CD4-positive, CD25-positive, alpha-beta regulatory T cell (primary cell): ENCODE data around the gene KCNAB1. TPM values are rescaled to one million over a fixed set of nuclear protein-coding genes. Genes with fewer than 3 reads are reported as not detected.
"Not testable (repeated sequence)": the region's sequence is repeated elsewhere in the genome, so short reads cannot be mapped to it uniquely, and the experiment has no call there.

ENCODE experiments used
- ATAC-seq, 2 donors: fragments of 150-1000 bp; cut with Tn5 transposase; one replicate each; pipeline ENCODE4 v1.10.0; 2021; ENCODE audit warnings: low read depth in 2 of 2, moderate number of reproducible peaks in 2 of 2, moderate library complexity in 1 of 2
- DNase-seq, 3 donors: peaks; one replicate each; pipeline versions ENCODE4 v3.0.0 to v3.0.0-alpha.2; 2012 to 2022; ENCODE audit warnings: mixed read lengths in 1 of 3
- H3K27ac ChIP-seq: one replicate; pipeline ENCODE4 v1.7.0; 2013; ENCODE audit warnings: mild to moderate bottlenecking, low read length; ENCODE audit not compliant: insufficient read depth, poor library complexity, severe bottlenecking
- H3K27me3 ChIP-seq: one replicate; pipeline ENCODE4 v1.7.0; 2013; ENCODE audit warnings: low read length; ENCODE audit not compliant: control insufficient read depth, insufficient read depth
- H3K36me3 ChIP-seq: one replicate; pipeline ENCODE4 v1.7.0; 2013; ENCODE audit warnings: mild to moderate bottlenecking, low read length, moderate library complexity; ENCODE audit not compliant: control insufficient read depth, insufficient read depth
- H3K4me1 ChIP-seq: 2 replicates; pipeline ENCODE4 v1.7.0; 2013; ENCODE audit warnings: mild to moderate bottlenecking, low read length; ENCODE audit not compliant: insufficient read depth, control insufficient read depth, poor library complexity, severe bottlenecking
- H3K4me3 ChIP-seq: one replicate; pipeline ENCODE4 v1.7.0; 2013; ENCODE audit warnings: low read depth, mild to moderate bottlenecking, low read length, moderate library complexity
- H3K9me3 ChIP-seq, 2 experiments: 1 replicate in 1 of 2; 2 replicates in 1 of 2; pipeline ENCODE4 v1.7.0; 2013; ENCODE audit warnings: low read length in 2 of 2, mild to moderate bottlenecking in 1 of 2, moderate library complexity in 1 of 2; ENCODE audit not compliant: control insufficient read depth in 2 of 2
- H3K27ac Mint-ChIP-seq, 3 donors: one replicate each; pipeline ENCODE4 v1.8.0; 2020 to 2022; ENCODE audit warnings: mild to moderate bottlenecking in 3 of 3, mixed read lengths in 3 of 3, moderate library complexity in 2 of 3
- H3K27me3 Mint-ChIP-seq: one replicate; pipeline ENCODE4 v1.8.0; 2022; ENCODE audit warnings: mild to moderate bottlenecking, mixed read lengths
- H3K36me3 Mint-ChIP-seq: one replicate; pipeline ENCODE4 v1.8.0; 2020; ENCODE audit warnings: mixed read lengths
- H3K4me1 Mint-ChIP-seq, 4 donors: one replicate each; pipeline ENCODE4 v1.8.0; 2020 to 2022; ENCODE audit warnings: mixed read lengths in 4 of 4, mild to moderate bottlenecking in 1 of 4
- H3K4me3 Mint-ChIP-seq, 4 donors: one replicate each; pipeline ENCODE4 v1.8.0; 2020 to 2022; ENCODE audit warnings: mild to moderate bottlenecking in 4 of 4, mixed read lengths in 4 of 4, moderate library complexity in 3 of 4
- H3K9me3 Mint-ChIP-seq, 7 donors: one replicate each; pipeline ENCODE4 v1.8.0; 2020 to 2022; ENCODE audit warnings: mixed read lengths in 7 of 7, mild to moderate bottlenecking in 3 of 7, moderate library complexity in 2 of 7
- polyA plus RNA-seq, 4 donors: library from polyadenylated mRNA; unstranded; fragments of 300-500 nt; fragmentation: Illumina TruSeq; gene quantifications; one replicate each; pipeline ENCODE4 v1.2.3, GENCODE V29; 2021
- total RNA-seq: library from RNA; stranded (reverse); gene quantifications from one replicate; pipeline ENCODE4 v1.2.3, GENCODE V29; 2022

Gene KCNAB1
- total and polyA plus RNA-seq, 5 donors from 2014 or later, result 0.08 to 0.26 (median 0.17) TPM

DNA sequence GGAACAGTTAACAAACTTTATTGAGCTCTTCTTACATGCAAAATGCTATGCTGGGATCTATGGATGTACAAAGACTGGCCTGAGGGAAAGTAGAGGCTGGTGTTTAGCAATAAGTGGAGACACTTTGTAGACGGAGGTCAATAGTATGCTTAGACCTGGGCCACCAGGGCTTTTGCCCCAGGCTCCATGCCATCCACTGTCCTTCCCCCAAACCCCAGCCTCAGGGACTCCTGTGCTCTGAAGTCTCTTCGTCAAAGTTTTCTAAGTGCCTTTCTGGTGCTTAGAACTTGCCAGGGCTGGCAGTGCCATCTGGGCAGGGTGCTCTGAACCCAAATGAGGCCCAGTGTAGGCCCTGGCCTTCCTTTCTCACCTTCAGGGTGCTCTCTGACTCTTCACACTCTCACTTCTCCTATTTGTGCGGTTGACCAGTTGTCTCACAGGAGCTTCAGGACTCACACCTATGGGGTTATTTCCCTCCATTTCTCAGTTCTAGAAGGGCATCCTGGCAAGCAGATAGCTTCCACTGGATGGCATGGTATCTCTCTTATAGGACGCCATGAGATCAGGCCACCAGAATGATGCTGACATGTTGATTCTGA is 21.8 kb upstream of the KCNAB1 start:
- no peak overlapping the region for H3K27ac Mint-ChIP-seq
- no peaks in the 10 kb centered on the region for H3K4me1 Mint-ChIP-seq
- H3K27ac ChIP-seq, result no peak overlapping the region
- H3K4me1 ChIP-seq, result no peaks in the 10 kb centered on the region
- H3K36me3 Mint-ChIP-seq, result no peaks in the 10 kb centered on the region
- no peak overlapping the region for H3K4me3 ChIP-seq
- H3K4me3 Mint-ChIP-seq, result no peak overlapping the region
- H3K9me3 Mint-ChIP-seq, result peaks cover 0 to 2% (median 0%) of the 10 kb centered on the region in 7 donors
- DNase-seq (no peak), ATAC-seq (no peak)
- H3K27me3 Mint-ChIP-seq, result no peaks in the 10 kb centered on the region
- H3K27me3 ChIP-seq, result no peaks in the 10 kb centered on the region
- no peaks in the 10 kb centered on the region for H3K9me3 ChIP-seq
- H3K36me3 ChIP-seq, result no peaks in the 10 kb centered on the region

DNA sequence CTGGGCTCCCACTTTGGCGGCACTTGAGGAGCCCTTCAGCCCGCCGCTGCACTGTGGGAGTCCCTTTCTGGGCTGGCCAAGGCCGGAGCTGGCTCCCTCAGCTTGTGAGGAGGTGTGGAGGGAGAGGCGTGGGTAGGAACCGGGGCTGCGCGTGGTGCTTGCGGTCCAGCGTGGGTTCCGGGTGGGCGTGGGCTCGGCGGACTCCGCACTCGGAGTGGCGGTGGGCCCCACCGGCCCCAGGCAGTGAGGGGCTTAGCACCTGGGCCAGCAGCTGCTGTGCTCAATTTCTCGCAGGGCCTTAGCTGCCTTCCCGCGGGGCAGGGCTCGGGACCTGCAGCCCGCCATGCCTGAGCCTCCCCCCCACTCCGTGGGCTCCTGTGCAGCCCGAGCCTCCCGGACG is 21.0 kb upstream of the KCNAB1 start:
- H3K9me3 ChIP-seq, H3K27me3 Mint-ChIP-seq, H3K27ac Mint-ChIP-seq, H3K27ac ChIP-seq, DNase-seq, H3K27me3 ChIP-seq, H3K4me1 ChIP-seq, ATAC-seq, H3K4me3 ChIP-seq, H3K9me3 Mint-ChIP-seq, H3K36me3 Mint-ChIP-seq, H3K36me3 ChIP-seq, H3K4me1 Mint-ChIP-seq, H3K4me3 Mint-ChIP-seq: not testable (repeated sequence)

DNA sequence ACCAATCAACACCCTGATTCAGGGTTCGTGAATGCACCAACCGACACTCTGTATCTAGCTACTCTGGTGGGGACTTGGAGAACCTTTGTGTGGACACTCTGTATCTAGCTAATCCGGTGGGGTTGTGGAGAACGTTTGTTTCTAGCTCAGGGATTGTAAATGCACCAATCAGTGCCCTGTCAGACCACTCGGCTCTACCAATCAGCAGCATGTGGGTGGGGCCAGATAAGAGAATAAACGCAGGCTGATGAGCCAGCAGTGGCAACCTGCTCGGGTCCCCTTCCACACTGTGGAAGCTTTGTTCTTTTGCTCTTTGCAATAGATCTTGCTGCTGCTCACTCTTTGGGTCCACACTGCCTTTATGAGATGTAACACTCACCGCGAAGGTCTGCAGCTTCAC is 20.4 kb upstream of the KCNAB1 start:
- H3K4me1 Mint-ChIP-seq, H3K27ac ChIP-seq, H3K27ac Mint-ChIP-seq, H3K4me3 Mint-ChIP-seq, H3K36me3 Mint-ChIP-seq, H3K4me3 ChIP-seq, H3K27me3 ChIP-seq, H3K36me3 ChIP-seq, H3K27me3 Mint-ChIP-seq, DNase-seq, H3K4me1 ChIP-seq, ATAC-seq, H3K9me3 ChIP-seq, H3K9me3 Mint-ChIP-seq: not testable (repeated sequence)

DNA sequence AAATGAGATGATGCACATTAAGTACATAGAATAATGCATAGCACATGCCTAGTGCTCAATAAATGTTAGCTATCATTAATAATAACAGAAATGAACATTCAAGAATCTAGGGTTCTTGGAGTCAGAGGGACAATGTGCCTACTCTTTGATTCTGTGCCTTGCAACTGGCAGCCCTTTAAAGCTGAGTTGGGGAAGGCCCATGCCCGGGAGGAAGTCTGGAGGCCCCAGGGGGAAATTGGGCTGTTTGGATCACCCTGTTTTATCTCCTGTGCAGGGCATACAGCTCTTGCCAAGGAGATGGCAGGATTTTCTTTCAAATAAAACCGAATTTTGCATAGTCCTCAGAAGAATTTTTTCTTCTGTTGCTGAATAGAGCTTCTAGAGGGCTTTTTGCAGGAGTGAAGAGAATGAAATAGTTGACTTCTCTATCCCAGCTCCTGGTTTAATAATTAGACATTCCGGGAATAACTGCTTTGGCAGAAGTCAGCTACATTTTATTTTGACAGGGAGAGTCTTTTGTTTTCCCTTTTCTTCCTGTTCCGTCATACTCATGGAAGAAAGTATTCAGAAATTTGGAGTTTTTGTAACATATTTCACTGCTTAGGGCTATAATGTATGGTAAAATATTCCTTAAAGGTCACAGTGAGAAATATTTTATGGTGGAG is 18.0 kb upstream of the KCNAB1 start:
- no peak overlapping the region for H3K4me3 Mint-ChIP-seq
- DNase-seq (no peak), ATAC-seq (no peak)
- no peaks in the 10 kb centered on the region for H3K36me3 Mint-ChIP-seq
- no peaks in the 10 kb centered on the region for H3K4me1 ChIP-seq
- no peaks in the 10 kb centered on the region for H3K9me3 Mint-ChIP-seq
- no peaks in the 10 kb centered on the region for H3K4me1 Mint-ChIP-seq
- H3K36me3 ChIP-seq, result no peaks in the 10 kb centered on the region
- H3K27ac Mint-ChIP-seq, result no peak overlapping the region
- no peaks in the 10 kb centered on the region for H3K9me3 ChIP-seq
- no peaks in the 10 kb centered on the region for H3K27me3 ChIP-seq
- H3K4me3 ChIP-seq, result no peak overlapping the region
- no peaks in the 10 kb centered on the region for H3K27me3 Mint-ChIP-seq
- no peak overlapping the region for H3K27ac ChIP-seq

- H3K9me3 Mint-ChIP-seq, result no peaks in the 10 kb centered on the region
- no peaks in the 10 kb centered on the region for H3K9me3 ChIP-seq
- DNase-seq, result no peak
- H3K27ac Mint-ChIP-seq, result no peak overlapping the region
- H3K4me1 Mint-ChIP-seq, result no peaks in the 10 kb centered on the region
- no peak overlapping the region for H3K4me3 Mint-ChIP-seq
- no peaks in the 10 kb centered on the region for H3K27me3 Mint-ChIP-seq
- H3K27ac ChIP-seq, result no peak overlapping the region
- H3K36me3 Mint-ChIP-seq, result no peaks in the 10 kb centered on the region
- H3K36me3 ChIP-seq, result no peaks in the 10 kb centered on the region
- no peaks in the 10 kb centered on the region for H3K4me1 ChIP-seq
- no peaks in the 10 kb centered on the region for H3K27me3 ChIP-seq
- no peak overlapping the region for H3K4me3 ChIP-seq
- no peak for ATAC-seq
Observed at GRCh38 chr3:156106721-156107373, 13.5 kb upstream of the KCNAB1 start.

- no peak for ATAC-seq
Observed at GRCh38 chr3:156107504-156107903, 12.9 kb upstream of the KCNAB1 start.

GRCh38 chr3:156108616-156109015 is 11.8 kb upstream of the KCNAB1 start:
- Histone ChIP-seq H3K36me3 (no peaks in the 10 kb centered on the region), H3K4me1 (no peaks in the 10 kb centered on the region), H3K27me3 (no peaks in the 10 kb centered on the region), H3K9me3 (no peaks in the 10 kb centered on the region), H3K4me3 (no peak overlapping the region), H3K27ac (no peak overlapping the region)
- ATAC-seq (no peak), DNase-seq (no peak)
- Mint-ChIP-seq H3K36me3 (no peaks in the 10 kb centered on the region), H3K27ac (no peak overlapping the region), H3K27me3 (no peaks in the 10 kb centered on the region), H3K9me3 (no peaks in the 10 kb centered on the region), H3K4me1 (no peaks in the 10 kb centered on the region), H3K4me3 (no peak overlapping the region)

More at GRCh38 chr3:156107504-156107903, 12.9 kb upstream of the KCNAB1 start:
- Mint-ChIP-seq H3K4me1 (no peaks in the 10 kb centered on the region), H3K9me3 (no peaks in the 10 kb centered on the region), H3K27me3 (no peaks in the 10 kb centered on the region), H3K36me3 (no peaks in the 10 kb centered on the region), H3K27ac (no peak overlapping the region), H3K4me3 (no peak overlapping the region)
- H3K4me1 ChIP-seq, result no peaks in the 10 kb centered on the region
- H3K4me3 ChIP-seq, result no peak overlapping the region
- H3K9me3 ChIP-seq, result no peaks in the 10 kb centered on the region
- no peaks in the 10 kb centered on the region for H3K36me3 ChIP-seq
- no peak for DNase-seq
- H3K27ac ChIP-seq, result no peak overlapping the region
- no peaks in the 10 kb centered on the region for H3K27me3 ChIP-seq

DNA sequence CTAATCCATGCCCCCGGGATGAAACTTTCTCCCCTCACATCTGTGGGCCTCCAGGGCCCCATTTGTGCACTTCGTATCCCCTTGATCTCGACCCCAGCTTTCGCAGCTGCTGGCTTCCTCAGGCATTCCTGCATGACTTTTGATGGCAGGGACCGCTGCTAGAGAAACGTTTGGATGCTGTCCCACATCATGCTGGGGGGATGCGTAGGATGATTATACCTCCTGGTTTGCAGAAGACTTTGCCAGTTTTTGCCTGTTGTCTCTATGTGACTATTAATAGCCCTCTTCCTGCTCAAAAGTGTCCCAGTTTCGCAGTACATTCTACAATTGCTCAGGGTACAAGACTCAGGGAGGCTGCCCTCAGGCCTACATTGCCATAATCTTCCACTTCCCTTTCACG is 10.4 kb upstream of the KCNAB1 start:
- Histone ChIP-seq H3K27me3 (peaks cover 2% of the 10 kb centered on the region), H3K9me3 (no peaks in the 10 kb centered on the region), H3K4me1 (no peaks in the 10 kb centered on the region), H3K27ac (no peak overlapping the region), H3K4me3 (no peak overlapping the region), H3K36me3 (no peaks in the 10 kb centered on the region)
- Mint-ChIP-seq H3K36me3 (no peaks in the 10 kb centered on the region), H3K4me3 (no peak overlapping the region), H3K4me1 (no peaks in the 10 kb centered on the region), H3K27ac (no peak overlapping the region), H3K27me3 (peaks cover 4% of the 10 kb centered on the region), H3K9me3 (no peaks in the 10 kb centered on the region)
- ATAC-seq, result no peak
- no peak for DNase-seq
